SK-N-SH (cell line): ENCODE data around the gene BBS2. TPM values are rescaled to one million over a fixed set of nuclear protein-coding genes. Genes with fewer than 3 reads are reported as not detected.
A peak's percentile ranks its signal among the peaks of the same experiment; 100 is the strongest.

Experiments used
- CTCF ChIA-PET: fragments of 300-600, 350-600 bp; formaldehyde crosslinking; extraction: SDS; loops from one replicate; lab custom pipeline; 2021; lab: Yijun Ruan, JAX
- POLR2A ChIA-PET: fragments of 350-600 bp; sonication (Branson Sonifier 250); formaldehyde crosslinking; extraction: SDS; loops from one replicate; lab custom pipeline; 2020; ENCODE audit warnings: antibody characterized with exemption, inconsistent platforms; lab: Yijun Ruan, JAX
- DNase-seq: peaks from one replicate; pipeline ENCODE4 v3.0.0; 2012
- H2AFZ ChIP-seq: fragments of 200-600 bp; sonication (generic); 2 replicates; pipeline ENCODE4 v1.8.1; 2016; ENCODE audit warnings: antibody characterized with exemption, mild to moderate bottlenecking, low read depth
- H3F3A ChIP-seq: fragments of 200-600 bp; sonication (generic); replicated peaks from 2 replicates; pipeline ENCODE3; 2016; ENCODE audit warnings: antibody characterized with exemption, mild to moderate bottlenecking; ENCODE audit not compliant: insufficient read depth
- H3K27ac ChIP-seq, 2 experiments: fragments of 200-500 bp in 1 of 2; fragments of 200-600 bp in 1 of 2; sonication (Bioruptor generic) in 1 of 2; sonication (generic), shearing (Covaris generic) in 1 of 2; 2 replicates each; pipeline versions ENCODE4 v1.5.1 to v1.6.1; 2014 to 2016; ENCODE audit warnings: low read depth in 2 of 2, inconsistent platforms in 1 of 2, low read length in 1 of 2, mild to moderate bottlenecking in 1 of 2, mixed read lengths in 1 of 2
- H3K27me3 ChIP-seq: fragments of 200-600 bp; sonication (generic), shearing (Covaris generic); 2 replicates; pipeline ENCODE4 v1.6.1; 2016; ENCODE audit warnings: mixed run types; ENCODE audit not compliant: insufficient read depth
- H3K36me3 ChIP-seq, 2 experiments: fragments of 200-500 bp in 1 of 2; fragments of 200-600 bp in 1 of 2; sonication (Bioruptor generic) in 1 of 2; sonication (generic) in 1 of 2; replicated peaks in 1 of 2; 2 replicates each; pipeline versions ENCODE3 to v1.5.1; 2014 to 2016; ENCODE audit warnings: low read length in 1 of 2, mild to moderate bottlenecking in 1 of 2; ENCODE audit not compliant: insufficient read depth in 2 of 2, control insufficient read depth in 1 of 2
- H3K4me1 ChIP-seq, 2 experiments: fragments of 200-500 bp in 1 of 2; fragments of 200-600 bp in 1 of 2; sonication (Bioruptor generic) in 1 of 2; sonication (generic), shearing (Covaris generic) in 1 of 2; 2 replicates each; pipeline versions ENCODE4 v1.5.1 to v1.6.1; 2014 to 2016; ENCODE audit warnings: low read depth in 1 of 2, low read length in 1 of 2, mixed run types in 1 of 2; ENCODE audit not compliant: insufficient read depth in 2 of 2, control insufficient read depth in 1 of 2
- H3K4me2 ChIP-seq: fragments of 200-600 bp; sonication (generic), shearing (Covaris generic); 2 replicates; pipeline ENCODE4 v1.6.1; 2017; ENCODE audit warnings: mixed run types
- H3K4me3 ChIP-seq, 2 experiments: fragments of 200-500 bp in 1 of 2; fragments of 200-600 bp in 1 of 2; sonication (Bioruptor generic) in 1 of 2; sonication (generic), shearing (Covaris generic) in 1 of 2; 2 replicates each; pipeline versions ENCODE4 v1.5.1 to v1.8.1; 2014 to 2016; ENCODE audit warnings: low read depth in 2 of 2, inconsistent platforms in 1 of 2, low read length in 1 of 2, mild to moderate bottlenecking in 1 of 2, mixed read lengths in 1 of 2, moderate library complexity in 1 of 2
- H3K79me2 ChIP-seq: fragments of 200-600 bp; sonication (generic); 2 replicates; pipeline ENCODE4 v1.8.1; 2017; ENCODE audit warnings: mild to moderate bottlenecking; ENCODE audit not compliant: insufficient read depth
- H3K9ac ChIP-seq: fragments of 200-600 bp; sonication (generic); 2 replicates; pipeline ENCODE4 v1.6.1; 2017; ENCODE audit warnings: mixed run types
- H3K9me2 ChIP-seq: fragments of 200-600 bp; sonication (generic); 2 replicates; pipeline ENCODE4 v1.6.1; 2017; ENCODE audit warnings: mixed run types
- H3K9me3 ChIP-seq: fragments of 200-600 bp; sonication (generic); 2 replicates; pipeline ENCODE4 v1.6.1; 2017; ENCODE audit warnings: mixed run types, mild to moderate bottlenecking, moderate library complexity
- H4K20me1 ChIP-seq: fragments of 200-600 bp; sonication (generic); 2 replicates; pipeline ENCODE4 v1.6.1; 2017; ENCODE audit warnings: mild to moderate bottlenecking, mixed run types; ENCODE audit not compliant: insufficient read depth
- ELF1 ChIP-seq: IDR thresholded peaks from 2 replicates; pipeline ENCODE4 v1.4.0; 2012
- EZH2phosphoT487 ChIP-seq: fragments of 200-600 bp; sonication (generic); IDR thresholded peaks from 2 replicates; pipeline ENCODE4 v1.6.1; 2017; ENCODE audit warnings: low read depth, mixed run types, mild to moderate bottlenecking, antibody characterized with exemption, moderate library complexity, borderline replicate concordance
- FOSL2 ChIP-seq: IDR thresholded peaks from 2 replicates; pipeline ENCODE4 v1.4.0; 2012; ENCODE audit warnings: low read depth, mild to moderate bottlenecking, moderate library complexity, borderline replicate concordance
- FOXJ3 ChIP-seq: sonication (generic); formaldehyde crosslinking; IDR thresholded peaks from 2 replicates; pipeline ENCODE4 v1.5.1; 2020; ENCODE audit warnings: mild to moderate bottlenecking, missing genetic modification reagents
- FOXM1 ChIP-seq: IDR thresholded peaks from 2 replicates; pipeline ENCODE4 v1.4.0; 2012; ENCODE audit warnings: low read depth, mild to moderate bottlenecking
- GATA2 ChIP-seq: sonication (generic); formaldehyde crosslinking; IDR thresholded peaks from 2 replicates; pipeline ENCODE4 v1.5.0; 2020; ENCODE audit warnings: mild to moderate bottlenecking, missing genetic modification reagents
- MEF2A ChIP-seq: IDR thresholded peaks from 2 replicates; pipeline ENCODE4 v1.4.0; 2012; ENCODE audit warnings: low read depth, borderline replicate concordance
- MXI1 ChIP-seq: IDR thresholded peaks from 2 replicates; pipeline ENCODE4 v1.6.1; 2012; ENCODE audit warnings: mild to moderate bottlenecking, low read depth, low read length, improper control_type of control experiment
- NFIC ChIP-seq: IDR thresholded peaks from 2 replicates; pipeline ENCODE4 v1.4.0; 2012; ENCODE audit warnings: borderline replicate concordance
- NRF1 ChIP-seq: IDR thresholded peaks from 2 replicates; pipeline ENCODE4 v1.6.1; 2012; ENCODE audit warnings: low read depth, mild to moderate bottlenecking, low read length
- POLR2AphosphoS5 ChIP-seq: IDR thresholded peaks from 2 replicates; pipeline ENCODE4 v1.6.1; 2012; ENCODE audit warnings: low read depth, low read length
- RCOR1 ChIP-seq: fragments of 150-350 bp; IDR thresholded peaks from 2 replicates; pipeline ENCODE4 v1.6.1; 2017; ENCODE audit warnings: antibody characterized with exemption, low read length
- SIN3A ChIP-seq: IDR thresholded peaks from 2 replicates; pipeline ENCODE4 v1.6.1; 2012; ENCODE audit warnings: low read depth, mild to moderate bottlenecking, low read length, moderate library complexity, borderline replicate concordance
- TAF1 ChIP-seq: IDR thresholded peaks from 2 replicates; pipeline ENCODE4 v1.6.1; 2012; ENCODE audit warnings: low read depth, mild to moderate bottlenecking, low read length, moderate library complexity, borderline replicate concordance
- YY1 ChIP-seq: IDR thresholded peaks from 2 replicates; pipeline ENCODE4 v1.4.0; 2012; ENCODE audit warnings: low read depth, mild to moderate bottlenecking
- WGBS: methylation state at CpG from one replicate; pipeline ENCODE4 v1.1.6; 2017; ENCODE audit warnings: low lambda C conversion rate; 5-methylcytosine and 5-hydroxymethylcytosine counted together
- polyA plus RNA-seq, 3 experiments: library from polyadenylated mRNA; depleted of rRNA; stranded (reverse); fragments of >200 nt; gene quantifications; 2 replicates each; pipeline ENCODE4 v1.2.3, GENCODE V29; 2012
- TF ChIP-seq, protein P1 (sequence below): fragments of 150-350 bp; IDR thresholded peaks from 2 replicates; pipeline ENCODE4 v1.6.1; 2017; ENCODE audit warnings: antibody characterized with exemption, low read length, low read depth, borderline replicate concordance
- TF ChIP-seq, protein P2 (sequence below): IDR thresholded peaks from 2 replicates; pipeline ENCODE4 v1.4.0; 2012; ENCODE audit warnings: low read depth, borderline replicate concordance
- TF ChIP-seq, protein P3 (sequence below): IDR thresholded peaks from 2 replicates; pipeline ENCODE4 v1.4.0; 2012; ENCODE audit warnings: low read depth
- TF ChIP-seq, protein P4 (sequence below): fragments of 200-600 bp; sonication (generic); IDR thresholded peaks from 2 replicates; pipeline ENCODE4 v1.6.1; 2017; ENCODE audit warnings: antibody characterized with exemption, mild to moderate bottlenecking, moderate library complexity
- TF ChIP-seq, protein P5 (sequence below): IDR thresholded peaks from 2 replicates; pipeline ENCODE4; 2012

BBS2 gene
- polyA plus RNA-seq, 1 of the 3 experiments (the other 2 are of a cell fraction), result 74.3 TPM

DNA sequence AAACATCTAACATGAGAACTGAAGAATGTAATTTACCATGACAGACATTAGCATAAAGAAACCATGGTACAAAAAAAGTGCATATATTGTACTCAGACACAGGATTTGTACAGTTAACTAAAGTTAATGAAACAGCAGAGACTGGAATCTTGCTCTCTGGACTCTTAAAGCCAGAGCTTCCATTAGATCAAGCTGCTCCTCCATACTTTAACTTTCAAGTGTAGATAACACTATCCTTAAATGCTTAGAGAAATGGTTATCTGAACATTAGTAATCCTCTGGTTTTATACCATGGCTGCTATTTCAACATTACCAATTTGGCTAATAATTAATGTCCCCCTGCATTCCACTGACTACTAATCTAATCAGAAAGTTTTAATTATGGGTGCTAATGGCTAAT lies 71.8 kb downstream of the BBS2 start:
- TF ChIP-seq RCOR1 (no peak), FOXJ3 (CRISPR knock-in tag) (no peak), YY1 (no peak), POLR2AphosphoS5 (no peak), MXI1 (no peak), GATA2 (no peak), SIN3A (no peak), NRF1 (no peak), EZH2phosphoT487 (no peak), TAF1 (no peak)
- TF ChIP-seq, protein P1, sequence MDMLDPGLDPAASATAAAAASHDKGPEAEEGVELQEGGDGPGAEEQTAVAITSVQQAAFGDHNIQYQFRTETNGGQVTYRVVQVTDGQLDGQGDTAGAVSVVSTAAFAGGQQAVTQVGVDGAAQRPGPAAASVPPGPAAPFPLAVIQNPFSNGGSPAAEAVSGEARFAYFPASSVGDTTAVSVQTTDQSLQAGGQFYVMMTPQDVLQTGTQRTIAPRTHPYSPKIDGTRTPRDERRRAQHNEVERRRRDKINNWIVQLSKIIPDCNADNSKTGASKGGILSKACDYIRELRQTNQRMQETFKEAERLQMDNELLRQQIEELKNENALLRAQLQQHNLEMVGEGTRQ, result no peak
- TF ChIP-seq, protein P2, sequence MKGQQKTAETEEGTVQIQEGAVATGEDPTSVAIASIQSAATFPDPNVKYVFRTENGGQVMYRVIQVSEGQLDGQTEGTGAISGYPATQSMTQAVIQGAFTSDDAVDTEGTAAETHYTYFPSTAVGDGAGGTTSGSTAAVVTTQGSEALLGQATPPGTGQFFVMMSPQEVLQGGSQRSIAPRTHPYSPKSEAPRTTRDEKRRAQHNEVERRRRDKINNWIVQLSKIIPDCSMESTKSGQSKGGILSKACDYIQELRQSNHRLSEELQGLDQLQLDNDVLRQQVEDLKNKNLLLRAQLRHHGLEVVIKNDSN, result no peak
- TF ChIP-seq, protein P3, sequence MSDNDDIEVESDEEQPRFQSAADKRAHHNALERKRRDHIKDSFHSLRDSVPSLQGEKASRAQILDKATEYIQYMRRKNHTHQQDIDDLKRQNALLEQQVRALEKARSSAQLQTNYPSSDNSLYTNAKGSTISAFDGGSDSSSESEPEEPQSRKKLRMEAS, result no peak
- TF ChIP-seq, protein P4, sequence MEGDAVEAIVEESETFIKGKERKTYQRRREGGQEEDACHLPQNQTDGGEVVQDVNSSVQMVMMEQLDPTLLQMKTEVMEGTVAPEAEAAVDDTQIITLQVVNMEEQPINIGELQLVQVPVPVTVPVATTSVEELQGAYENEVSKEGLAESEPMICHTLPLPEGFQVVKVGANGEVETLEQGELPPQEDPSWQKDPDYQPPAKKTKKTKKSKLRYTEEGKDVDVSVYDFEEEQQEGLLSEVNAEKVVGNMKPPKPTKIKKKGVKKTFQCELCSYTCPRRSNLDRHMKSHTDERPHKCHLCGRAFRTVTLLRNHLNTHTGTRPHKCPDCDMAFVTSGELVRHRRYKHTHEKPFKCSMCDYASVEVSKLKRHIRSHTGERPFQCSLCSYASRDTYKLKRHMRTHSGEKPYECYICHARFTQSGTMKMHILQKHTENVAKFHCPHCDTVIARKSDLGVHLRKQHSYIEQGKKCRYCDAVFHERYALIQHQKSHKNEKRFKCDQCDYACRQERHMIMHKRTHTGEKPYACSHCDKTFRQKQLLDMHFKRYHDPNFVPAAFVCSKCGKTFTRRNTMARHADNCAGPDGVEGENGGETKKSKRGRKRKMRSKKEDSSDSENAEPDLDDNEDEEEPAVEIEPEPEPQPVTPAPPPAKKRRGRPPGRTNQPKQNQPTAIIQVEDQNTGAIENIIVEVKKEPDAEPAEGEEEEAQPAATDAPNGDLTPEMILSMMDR, result no peak
- no peak overlapping the region for H3K9ac ChIP-seq
- H3K9me3 ChIP-seq, result no peaks in the 10 kb centered on the region
- H3K27me3 ChIP-seq, result no peaks in the 10 kb centered on the region
- no peak overlapping the region for H2AFZ ChIP-seq
- CTCF ChIA-PET, result no interaction called here
- no peaks in the 10 kb centered on the region for H3F3A ChIP-seq
- peaks cover 22 to 27% of the 10 kb centered on the region in 2 experiments; a peak in 3 of 4 replicates for H3K4me1 ChIP-seq
- POLR2A ChIA-PET, result no interaction called here
- H3K4me2 ChIP-seq, result peak overlapping the region; percentile 70; the same call in 1 of the 2 replicates
- DNase-seq, result no peak
- H3K9me2 ChIP-seq, result no peaks in the 10 kb centered on the region
- H3K4me3 ChIP-seq, result no peak overlapping the region
- H3K79me2 ChIP-seq, result peaks cover 94% of the 10 kb centered on the region
- peaks cover 33 to 40% of the 10 kb centered on the region in 2 experiments for H3K36me3 ChIP-seq
- no peak overlapping the region for H3K27ac ChIP-seq
- H4K20me1 ChIP-seq, result peaks cover 38% of the 10 kb centered on the region

DNA sequence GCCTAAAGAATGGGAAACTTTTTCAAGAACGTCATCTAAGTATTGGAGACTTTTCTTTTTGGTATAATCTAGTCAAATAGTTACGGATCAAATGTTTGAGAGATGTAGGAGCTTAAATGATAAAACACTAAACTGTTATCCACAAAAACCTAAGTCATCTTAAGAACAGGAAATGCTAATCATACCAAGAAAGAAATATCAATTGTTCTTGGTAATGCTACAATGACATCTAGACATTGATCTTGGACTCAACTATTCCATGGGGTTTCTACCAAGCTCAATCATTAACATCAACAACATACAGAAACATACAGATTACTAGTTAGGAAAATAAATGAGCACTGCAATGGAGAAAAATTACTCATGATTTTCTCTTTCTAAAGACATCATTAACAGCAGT lies 72.5 kb downstream of the BBS2 start:
- Histone ChIP-seq H3K4me1 (peaks cover 20 to 22% of the 10 kb centered on the region in 2 experiments; a peak in 3 of 4 replicates), H3K36me3 (peaks cover 40 to 48% of the 10 kb centered on the region in 2 experiments), H3K27ac (no peak overlapping the region), H2AFZ (no peak overlapping the region), H3K9me2 (no peaks in the 10 kb centered on the region), H3K4me2 (no peak overlapping the region), H3F3A (no peaks in the 10 kb centered on the region), H3K9ac (no peak overlapping the region), H3K9me3 (no peaks in the 10 kb centered on the region), H3K27me3 (no peaks in the 10 kb centered on the region), H3K4me3 (no peak overlapping the region), H3K79me2 (peaks cover 92% of the 10 kb centered on the region), H4K20me1 (peaks cover 38% of the 10 kb centered on the region)
- CTCF ChIA-PET, result no interaction called here
- POLR2A ChIA-PET, result no interaction called here
- 46% methylated on average over 2 of the region's 2 CpGs for WGBS
- no peak for DNase-seq
- no peak for TF ChIP-seq FOXM1
- TF ChIP-seq, protein P4, result no peak
- TF ChIP-seq YY1, result no peak
- TF ChIP-seq, protein P5, sequence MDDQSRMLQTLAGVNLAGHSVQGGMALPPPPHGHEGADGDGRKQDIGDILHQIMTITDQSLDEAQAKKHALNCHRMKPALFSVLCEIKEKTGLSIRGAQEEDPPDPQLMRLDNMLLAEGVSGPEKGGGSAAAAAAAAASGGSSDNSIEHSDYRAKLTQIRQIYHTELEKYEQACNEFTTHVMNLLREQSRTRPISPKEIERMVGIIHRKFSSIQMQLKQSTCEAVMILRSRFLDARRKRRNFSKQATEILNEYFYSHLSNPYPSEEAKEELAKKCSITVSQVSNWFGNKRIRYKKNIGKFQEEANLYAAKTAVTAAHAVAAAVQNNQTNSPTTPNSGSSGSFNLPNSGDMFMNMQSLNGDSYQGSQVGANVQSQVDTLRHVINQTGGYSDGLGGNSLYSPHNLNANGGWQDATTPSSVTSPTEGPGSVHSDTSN, result no peak
- TF ChIP-seq, protein P1, result no peak
- TF ChIP-seq ELF1, result no peak
- TF ChIP-seq, protein P3, result no peak
- no peak for TF ChIP-seq MEF2A
- TF ChIP-seq FOSL2, result no peak
- TF ChIP-seq NFIC, result no peak
